ENCODE data around the gene NBEA. TPM values are rescaled to one million over a fixed set of nuclear protein-coding genes. Genes with fewer than 3 reads are reported as not detected.

Gene NBEA
- total and polyA plus RNA-seq, 12 donors: 3.1 to 19.7 (median 14.2) TPM

GRCh38 chr13:35225582-35225981, 283.5 kb downstream of the NBEA start:
- DNase-seq: no peak
- Histone ChIP-seq H3K4me1 (replicated peaks in 1 of 2) (no peaks in the 10 kb centered on the region), H3K27ac (no peak overlapping the region), H3K27me3 (no peaks in the 10 kb centered on the region), H3K9me3 (replicated peaks in 1 of 3) (no peaks in the 10 kb centered on the region), H3K4me3 (no peak overlapping the region), H3K36me3 (replicated peaks in 1 of 2) (no peaks in the 10 kb centered on the region)
- intact Hi-C loops (cut with DNase I): no loop called here
- TF ChIP-seq POLR2A (IDR thresholded peaks at IDR 0.05): no peak
- TF ChIP-seq, protein P1, sequence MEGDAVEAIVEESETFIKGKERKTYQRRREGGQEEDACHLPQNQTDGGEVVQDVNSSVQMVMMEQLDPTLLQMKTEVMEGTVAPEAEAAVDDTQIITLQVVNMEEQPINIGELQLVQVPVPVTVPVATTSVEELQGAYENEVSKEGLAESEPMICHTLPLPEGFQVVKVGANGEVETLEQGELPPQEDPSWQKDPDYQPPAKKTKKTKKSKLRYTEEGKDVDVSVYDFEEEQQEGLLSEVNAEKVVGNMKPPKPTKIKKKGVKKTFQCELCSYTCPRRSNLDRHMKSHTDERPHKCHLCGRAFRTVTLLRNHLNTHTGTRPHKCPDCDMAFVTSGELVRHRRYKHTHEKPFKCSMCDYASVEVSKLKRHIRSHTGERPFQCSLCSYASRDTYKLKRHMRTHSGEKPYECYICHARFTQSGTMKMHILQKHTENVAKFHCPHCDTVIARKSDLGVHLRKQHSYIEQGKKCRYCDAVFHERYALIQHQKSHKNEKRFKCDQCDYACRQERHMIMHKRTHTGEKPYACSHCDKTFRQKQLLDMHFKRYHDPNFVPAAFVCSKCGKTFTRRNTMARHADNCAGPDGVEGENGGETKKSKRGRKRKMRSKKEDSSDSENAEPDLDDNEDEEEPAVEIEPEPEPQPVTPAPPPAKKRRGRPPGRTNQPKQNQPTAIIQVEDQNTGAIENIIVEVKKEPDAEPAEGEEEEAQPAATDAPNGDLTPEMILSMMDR (IDR thresholded peaks at IDR 0.05): no peak
- WGBS, 4 donors: 88 to 94% (median 93%) methylated on average over 2 of the region's 2 CpGs

- WGBS, 4 donors: 95 to 98% (median 96%) methylated on average over 2 of the region's 2 CpGs
- DNase-seq: no peak
- H3K4me1 ChIP-seq (replicated peaks in 1 of 2): no peaks in the 10 kb centered on the region
- H3K4me3 ChIP-seq: no peak overlapping the region
- TF ChIP-seq, protein P1 (IDR thresholded peaks at IDR 0.05): no peak
- H3K27ac ChIP-seq: no peak overlapping the region
- no peaks in the 10 kb centered on the region for H3K36me3 ChIP-seq (replicated peaks in 1 of 2)
- peaks cover 0 to 7% (median 0%) of the 10 kb centered on the region in 3 donors for H3K9me3 ChIP-seq (replicated peaks in 1 of 3)
- intact Hi-C loops (cut with DNase I): no loop called here
- no peaks in the 10 kb centered on the region for H3K27me3 ChIP-seq
Measured at GRCh38 chr13:35228536-35228935, 286.5 kb downstream of the NBEA start.

- WGBS, 4 donors: 82 to 97% (median 90%) methylated on average over 1 of the region's 1 CpG
- intact Hi-C loops (cut with DNase I): no loop called here
- Histone ChIP-seq H3K9me3 (replicated peaks in 1 of 3) (peaks cover 0 to 7% (median 0%) of the 10 kb centered on the region in 3 donors), H3K36me3 (replicated peaks in 1 of 2) (no peaks in the 10 kb centered on the region), H3K4me1 (replicated peaks in 1 of 2) (no peaks in the 10 kb centered on the region), H3K27ac (no peak overlapping the region), H3K27me3 (no peaks in the 10 kb centered on the region), H3K4me3 (no peak overlapping the region)
- no peak for DNase-seq
- TF ChIP-seq, protein P1 (IDR thresholded peaks at IDR 0.05): no peak
Measured at GRCh38 chr13:35231426-35231825, 289.4 kb downstream of the NBEA start.

DNA sequence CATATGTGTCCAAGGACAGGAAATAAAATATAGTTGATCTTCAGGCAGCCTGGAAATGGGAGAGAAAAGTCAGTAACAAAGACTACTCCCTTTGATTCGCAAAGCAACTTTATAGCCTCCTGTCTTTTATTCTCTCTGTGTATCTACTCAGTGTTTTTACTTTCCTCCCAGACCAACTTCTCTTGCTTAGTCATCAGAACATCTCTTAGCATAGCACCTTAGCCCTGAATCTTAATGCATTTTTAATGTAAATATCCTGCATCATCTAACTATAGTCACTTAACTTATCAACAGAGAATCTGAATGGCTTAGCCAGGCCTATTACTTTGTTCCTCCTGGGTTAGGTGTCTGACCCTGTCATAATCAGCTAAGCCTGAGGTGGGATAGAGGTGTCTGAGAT, 296.2 kb downstream of the NBEA start:
- H3K36me3 ChIP-seq (replicated peaks in 1 of 2): no peaks in the 10 kb centered on the region
- TF ChIP-seq, protein P1 (IDR thresholded peaks at IDR 0.05): no peak
- TF ChIP-seq POLR2A (IDR thresholded peaks at IDR 0.05): no peak
- H3K27me3 ChIP-seq: no peaks in the 10 kb centered on the region
- H3K4me1 ChIP-seq (replicated peaks in 1 of 2): no peaks in the 10 kb centered on the region
- H3K4me3 ChIP-seq: no peak overlapping the region
- no peak for DNase-seq
- no peak overlapping the region for H3K27ac ChIP-seq
- WGBS, 4 donors: 91 to 100% (median 92%) methylated on average over 1 of the region's 1 CpG
- intact Hi-C loops (cut with DNase I): no loop called here
- no peaks in the 10 kb centered on the region for H3K9me3 ChIP-seq (replicated peaks in 1 of 3)
